Endothelial cell of umbilical vein (primary cell): ENCODE measurements around the gene ENOX2. TPM values are rescaled to one million over a fixed set of nuclear protein-coding genes. Genes with fewer than 3 reads are reported as not detected.

Experiments used
- BruUV-seq: library from RNA; stranded (reverse); fragments of 400-500 nt; replicated peaks from 2 replicates; lab custom pipeline; 2021; lab: Mats Ljungman, UMichigan
- CTCF ChIA-PET: fragments of 300-600, 350-600 bp; sonication (Branson Sonifier 250); formaldehyde crosslinking; loops from one replicate; lab custom pipeline; 2021; ENCODE audit warnings: antibody characterized with exemption, inconsistent platforms; lab: Charles Lee
- POLR2A ChIA-PET: fragments of 300-600, 350-600 bp; sonication (Branson Sonifier 250); formaldehyde crosslinking; loops from one replicate; lab custom pipeline; 2021; ENCODE audit warnings: antibody characterized with exemption, inconsistent platforms; lab: Charles Lee
- DNase-seq: peaks from one replicate; pipeline ENCODE4 v3.0.0-alpha.2; 2011; ENCODE audit warnings: low read depth, low spot score
- FAIRE-seq: peaks from 2 replicates; lab custom pipeline; 2011; peaks lifted over from hg19 to GRCh38; lab: Jason Lieb, UNC
- H2AFZ ChIP-seq: 2 replicates; pipeline ENCODE4 v1.6.0; 2012; ENCODE audit warnings: low read depth, low read length, control low read depth, inconsistent platforms
- H3K27ac ChIP-seq: 2 replicates; pipeline ENCODE4 v1.5.1; 2011; ENCODE audit warnings: low read depth, mild to moderate bottlenecking, control low read depth, low read length, moderate library complexity; ENCODE audit not compliant: insufficient read depth
- H3K27me3 ChIP-seq, 2 experiments: 2 replicates each; pipeline versions ENCODE4 v1.6.0 to v1.6.1; 2011; ENCODE audit warnings: low read length in 2 of 2, mixed read lengths in 1 of 2; ENCODE audit not compliant: control insufficient read depth in 2 of 2, insufficient read depth in 2 of 2
- H3K36me3 ChIP-seq, 2 experiments: 2 replicates in 1 of 2; 3 replicates in 1 of 2; pipeline ENCODE4 v1.5.1; 2011; ENCODE audit warnings: low read length in 2 of 2, mild to moderate bottlenecking in 1 of 2, moderate library complexity in 1 of 2; ENCODE audit not compliant: control insufficient read depth in 2 of 2, insufficient read depth in 2 of 2; ENCODE audit errors: extremely low read depth in 1 of 2
- H3K4me1 ChIP-seq: 3 replicates; pipeline ENCODE4 v1.5.1; 2011; ENCODE audit warnings: mild to moderate bottlenecking, low read length; ENCODE audit not compliant: control insufficient read depth, insufficient read depth; ENCODE audit errors: extremely low read depth
- H3K4me2 ChIP-seq: 2 replicates; pipeline ENCODE4 v1.6.1; 2011; ENCODE audit warnings: low read length, control low read depth, mixed read lengths; ENCODE audit not compliant: insufficient read depth
- H3K4me3 ChIP-seq, 3 experiments: fragments of 200-600 bp in 1 of 3; sonication (generic), shearing (Covaris generic) in 1 of 3; replicated peaks in 1 of 3; 2 replicates each; pipeline ENCODE4 v1.5.1; 2011 to 2016; ENCODE audit warnings: control low read depth in 3 of 3, low read length in 3 of 3, mild to moderate bottlenecking in 2 of 3, inconsistent platforms in 1 of 3, low read depth in 1 of 3, moderate library complexity in 1 of 3; ENCODE audit not compliant: insufficient read depth in 1 of 3
- H3K79me2 ChIP-seq: 2 replicates; pipeline ENCODE4 v1.6.0; 2012; ENCODE audit warnings: low read length, inconsistent platforms; ENCODE audit not compliant: control insufficient read depth, insufficient read depth
- H3K9ac ChIP-seq: replicated peaks from 2 replicates; pipeline ENCODE3; 2011; ENCODE audit warnings: low read length, control low read depth; ENCODE audit not compliant: insufficient read depth; ENCODE audit errors: extremely low read depth
- H3K9me1 ChIP-seq: replicated peaks from 3 replicates; pipeline ENCODE4 v1.6.0; 2011; ENCODE audit warnings: mild to moderate bottlenecking, low read length; ENCODE audit not compliant: control insufficient read depth, insufficient read depth; ENCODE audit errors: extremely low read depth
- H3K9me3 ChIP-seq: replicated peaks from 2 replicates; pipeline ENCODE4 v1.5.1; 2012; ENCODE audit warnings: low read length, inconsistent platforms; ENCODE audit not compliant: control insufficient read depth, insufficient read depth
- H4K20me1 ChIP-seq: replicated peaks from 2 replicates; pipeline ENCODE3; 2011; ENCODE audit warnings: mild to moderate bottlenecking, low read length; ENCODE audit not compliant: control insufficient read depth, insufficient read depth; ENCODE audit errors: extremely low read depth
- FOS ChIP-seq: IDR thresholded peaks from 2 replicates; pipeline ENCODE4 v1.6.1; 2011; ENCODE audit warnings: mild to moderate bottlenecking, low read length, moderate library complexity, borderline replicate concordance; ENCODE audit not compliant: insufficient read depth
- GATA2 ChIP-seq: IDR thresholded peaks from 2 replicates; pipeline ENCODE4 v1.7.0; 2011; ENCODE audit warnings: low read depth, mild to moderate bottlenecking, moderate library complexity, mixed read lengths, low read length; ENCODE audit not compliant: insufficient read length, insufficient read depth
- MYC ChIP-seq: IDR thresholded peaks from one replicate; pipeline ENCODE4 v1.6.1; 2011; ENCODE audit warnings: mild to moderate bottlenecking, low read depth, low read length
- POLR2A ChIP-seq: IDR thresholded peaks from 2 replicates; pipeline ENCODE4 v1.6.1; 2012; ENCODE audit warnings: low read depth, mild to moderate bottlenecking, control low read depth, low read length
- POLR2AphosphoS5 ChIP-seq: IDR thresholded peaks from 2 replicates; pipeline ENCODE4 v1.6.1; 2012; ENCODE audit warnings: low read depth, mild to moderate bottlenecking, control low read depth, low read length, moderate library complexity; ENCODE audit not compliant: insufficient read depth
- dilution Hi-C: fragments of 300-500 bp; cut with MboI; formaldehyde crosslinking; loops from one replicate; pipeline ENCODE4 v1.15.0; 2019; ENCODE audit warnings: low sequenced_read_pairs; ENCODE audit not compliant: extremely low pct_ligation_motif_present
- intact Hi-C: fragments of 100-400 bp; cut with micrococcal nuclease; formaldehyde crosslinking; loops from one replicate; pipeline ENCODE4 v1.10.0; 2022
- polyA plus RNA-seq, 4 experiments: library from polyadenylated mRNA; depleted of rRNA in 3 of 4; stranded (reverse) in 3 of 4; unstranded in 1 of 4; fragments of >200 nt; gene quantifications; 2 replicates each; pipeline versions ENCODE4 v1.2.1 to v1.2.3, GENCODE V29; 2011 to 2012; ENCODE audit warnings: missing spikeins in 1 of 4
- total RNA-seq: library from RNA; stranded (reverse); gene quantifications from 2 replicates; pipeline ENCODE4 v1.2.3, GENCODE V29; 2021
- TF ChIP-seq, protein P1 (sequence below), 2 donors: IDR thresholded peaks; 1 replicate in 1 of 2; 2 replicates in 1 of 2; pipeline ENCODE4 v1.5.1; 2011; ENCODE audit warnings: low read length in 2 of 2, mild to moderate bottlenecking in 2 of 2, moderate library complexity in 2 of 2, control low read depth in 1 of 2, inconsistent platforms in 1 of 2, low read depth in 1 of 2; ENCODE audit not compliant: insufficient read depth in 1 of 2; ENCODE audit errors: extremely low read depth in 1 of 2

ENOX2 gene
- total and polyA plus RNA-seq, 2 donors (not counting 3 experiments of a cell fraction or from before 2014, with no cell fraction given), result 5.5 to 13.1 TPM

DNA sequence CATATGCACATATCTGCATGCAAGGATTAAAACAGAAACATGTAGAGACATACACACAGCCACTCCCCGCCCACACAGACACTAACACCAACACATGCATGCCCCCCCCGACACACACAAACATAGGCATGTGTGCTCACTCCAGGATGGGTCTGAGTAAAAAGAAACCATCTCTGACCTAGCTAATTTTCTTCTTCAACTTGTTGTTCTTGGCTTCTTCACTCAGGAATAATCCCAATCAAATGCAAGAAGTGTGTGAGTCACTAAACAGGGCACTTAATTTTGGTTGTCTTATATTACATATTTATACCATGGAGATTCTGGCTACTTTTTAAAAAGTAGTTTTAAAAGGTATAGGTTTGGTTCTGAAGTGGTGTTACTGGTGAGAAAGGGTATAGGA is 28.3 kb downstream of the ENOX2 start:
- Histone ChIP-seq H3K9me1 (no peaks in the 10 kb centered on the region), H3K4me1 (no peaks in the 10 kb centered on the region), H3K9me3 (no peaks in the 10 kb centered on the region), H4K20me1 (no peaks in the 10 kb centered on the region), H2AFZ (no peak overlapping the region), H3K9ac (no peak overlapping the region), H3K36me3 (no peaks in the 10 kb centered on the region), H3K27ac (no peak overlapping the region), H3K4me3 (no peak overlapping the region), H3K79me2 (no peaks in the 10 kb centered on the region), H3K4me2 (no peak overlapping the region), H3K27me3 (no peaks in the 10 kb centered on the region)
- DNase-seq (no peak), FAIRE-seq (no peak)
- dilution Hi-C loops, result no loop called here
- BruUV-seq, result no TSS peak
- intact Hi-C loops, result no loop called here
- POLR2A ChIA-PET, result no interaction called here
- TF ChIP-seq GATA2, result no peak
- CTCF ChIA-PET, result no interaction called here

DNA sequence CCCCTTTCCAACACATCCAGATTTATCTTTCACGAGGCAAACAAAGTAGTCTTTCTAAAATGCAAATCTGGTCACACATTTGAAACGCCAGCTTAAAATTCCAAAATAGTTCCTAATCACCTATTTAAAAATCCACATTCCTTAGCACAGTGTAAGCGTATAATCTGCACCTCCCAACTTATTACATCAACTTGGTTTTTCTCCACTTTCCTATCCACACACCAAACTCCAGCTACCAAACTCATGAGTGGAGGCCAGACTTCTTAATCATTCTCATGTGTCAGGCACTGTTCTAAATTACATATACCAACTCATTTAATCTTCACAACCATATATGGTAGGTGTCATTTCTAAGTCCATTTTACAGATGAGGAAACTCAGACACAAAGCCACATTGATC is 33.8 kb downstream of the ENOX2 start:
- no peaks in the 10 kb centered on the region for H3K4me1 ChIP-seq
- no peaks in the 10 kb centered on the region for H4K20me1 ChIP-seq
- FAIRE-seq (peak; percentile 63), DNase-seq (no peak)
- ChIA-PET POLR2A (no interaction called here), CTCF (no interaction called here)
- H3K4me2 ChIP-seq, result no peak overlapping the region
- no peaks in the 10 kb centered on the region for H3K79me2 ChIP-seq
- H3K9me3 ChIP-seq, result no peaks in the 10 kb centered on the region
- no peak overlapping the region for H3K27ac ChIP-seq
- no peak overlapping the region for H3K9ac ChIP-seq
- intact Hi-C loops, result no loop called here
- no peaks in the 10 kb centered on the region for H3K9me1 ChIP-seq
- BruUV-seq, result no TSS peak
- no peak for TF ChIP-seq POLR2A
- TF ChIP-seq FOS, result no peak
- TF ChIP-seq MYC, result no peak
- no peak for TF ChIP-seq POLR2AphosphoS5
- no peak for TF ChIP-seq GATA2
- TF ChIP-seq, protein P1, sequence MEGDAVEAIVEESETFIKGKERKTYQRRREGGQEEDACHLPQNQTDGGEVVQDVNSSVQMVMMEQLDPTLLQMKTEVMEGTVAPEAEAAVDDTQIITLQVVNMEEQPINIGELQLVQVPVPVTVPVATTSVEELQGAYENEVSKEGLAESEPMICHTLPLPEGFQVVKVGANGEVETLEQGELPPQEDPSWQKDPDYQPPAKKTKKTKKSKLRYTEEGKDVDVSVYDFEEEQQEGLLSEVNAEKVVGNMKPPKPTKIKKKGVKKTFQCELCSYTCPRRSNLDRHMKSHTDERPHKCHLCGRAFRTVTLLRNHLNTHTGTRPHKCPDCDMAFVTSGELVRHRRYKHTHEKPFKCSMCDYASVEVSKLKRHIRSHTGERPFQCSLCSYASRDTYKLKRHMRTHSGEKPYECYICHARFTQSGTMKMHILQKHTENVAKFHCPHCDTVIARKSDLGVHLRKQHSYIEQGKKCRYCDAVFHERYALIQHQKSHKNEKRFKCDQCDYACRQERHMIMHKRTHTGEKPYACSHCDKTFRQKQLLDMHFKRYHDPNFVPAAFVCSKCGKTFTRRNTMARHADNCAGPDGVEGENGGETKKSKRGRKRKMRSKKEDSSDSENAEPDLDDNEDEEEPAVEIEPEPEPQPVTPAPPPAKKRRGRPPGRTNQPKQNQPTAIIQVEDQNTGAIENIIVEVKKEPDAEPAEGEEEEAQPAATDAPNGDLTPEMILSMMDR (IDR thresholded peaks at IDR 0.05; ENCODE audit: extremely low read depth in 1 of 2, insufficient read depth in 1 of 2, low read depth in 1 of 2, low read length in 2 of 2), result no peak
- dilution Hi-C loops, result no loop called here
- no peak overlapping the region for H3K4me3 ChIP-seq
- H3K36me3 ChIP-seq, result no peaks in the 10 kb centered on the region
- no peak overlapping the region for H2AFZ ChIP-seq
- H3K27me3 ChIP-seq, result no peaks in the 10 kb centered on the region
